Cardiac fibroblast (primary cell): ENCODE measurements around the gene PGLYRP4.
"Not testable (repeated sequence)": the region's sequence is repeated elsewhere in the genome, so short reads cannot be mapped to it uniquely, and the experiment has no call there.

Experiments used
- DNase-seq, 2 donors: peaks; one replicate each; pipeline versions ENCODE4 v3.0.0 to v3.0.0-alpha.2; 2010; ENCODE audit warnings: low read depth in 2 of 2
- H3K4me3 ChIP-seq, 2 donors: replicated peaks in 1 of 2; 1 replicate in 1 of 2; 2 replicates in 1 of 2; pipeline ENCODE4 v1.5.1; 2011; ENCODE audit warnings: low read depth in 2 of 2, low read length in 2 of 2, mild to moderate bottlenecking in 2 of 2, moderate library complexity in 1 of 2
- CTCF ChIP-seq: IDR thresholded peaks from one replicate; pipeline ENCODE4 v1.5.1; 2011; ENCODE audit warnings: low read depth, mild to moderate bottlenecking, low read length, inconsistent platforms

Gene PGLYRP4

GRCh38 chr1:153350321-153350957 lies 1.8 kb upstream of the PGLYRP4 start:
- TF ChIP-seq CTCF: no peak
- DNase-seq: no peak
- no peak overlapping the region for H3K4me3 ChIP-seq

GRCh38 chr1:153349363-153350320 lies 1.0 kb upstream of the PGLYRP4 start:
- H3K4me3 ChIP-seq: no peak overlapping the region
- DNase-seq: no peak
- no peak for TF ChIP-seq CTCF

- no peak for DNase-seq
- no peak overlapping the region for H3K4me3 ChIP-seq
- TF ChIP-seq CTCF: no peak
These were observed 785 bp downstream of the PGLYRP4 start for GRCh38 chr1:153347856-153348255.

GRCh38 chr1:153347049-153347448 lies 1.6 kb downstream of the PGLYRP4 start:
- not testable (repeated sequence) for H3K4me3 ChIP-seq, DNase-seq

GRCh38 chr1:153346077-153346723 lies 2.4 kb downstream of the PGLYRP4 start:
- DNase-seq: no peak
- no peak for TF ChIP-seq CTCF
- no peak overlapping the region for H3K4me3 ChIP-seq

GRCh38 chr1:153345187-153346076 lies 3.2 kb downstream of the PGLYRP4 start:
- no peak for DNase-seq
- H3K4me3 ChIP-seq: no peak overlapping the region
- no peak for TF ChIP-seq CTCF
